MCF 10A (cell line): ENCODE data around the gene TPP2. TPM values are rescaled to one million over a fixed set of nuclear protein-coding genes. Genes with fewer than 3 reads are reported as not detected.
A peak's percentile ranks its signal among the peaks of the same experiment; 100 is the strongest.

Source experiments
- BruUV-seq: library from RNA; stranded (reverse); fragments of 400-500 nt; replicated peaks from 2 replicates; lab custom pipeline; 2021; lab: Mats Ljungman, UMichigan
- CTCF ChIA-PET: fragments of 300-600 bp; sonication (Branson Sonifier 250); formaldehyde crosslinking; extraction: SDS; loops from one replicate; lab custom pipeline; 2021; ENCODE audit warnings: antibody characterized with exemption, inconsistent platforms; lab: Yijun Ruan, JAX
- POLR2A ChIA-PET: fragments of 300-600, 350-650 bp; sonication (Branson Sonifier 250); formaldehyde crosslinking; extraction: SDS; loops from one replicate; lab custom pipeline; 2020; ENCODE audit warnings: antibody characterized with exemption, inconsistent platforms; lab: Yijun Ruan, JAX
- DNase-seq: peaks from one replicate; pipeline ENCODE4 v3.0.0-alpha.2; 2018; ENCODE audit not compliant: unreplicated experiment
- H3K27ac Mint-ChIP-seq: one replicate; pipeline ENCODE4 v1.8.0; 2022; ENCODE audit warnings: mild to moderate bottlenecking, low read depth, mixed read lengths; ENCODE audit not compliant: unreplicated experiment
- H3K27me3 Mint-ChIP-seq: one replicate; pipeline ENCODE4 v1.8.0; 2022; ENCODE audit warnings: mixed read lengths; ENCODE audit not compliant: insufficient read depth, unreplicated experiment
- H3K36me3 Mint-ChIP-seq: one replicate; pipeline ENCODE4 v1.8.0; 2022; ENCODE audit warnings: mild to moderate bottlenecking, moderate library complexity, mixed read lengths; ENCODE audit not compliant: insufficient read depth, unreplicated experiment
- H3K4me1 Mint-ChIP-seq: one replicate; pipeline ENCODE4 v1.8.0; 2022; ENCODE audit warnings: mixed read lengths; ENCODE audit not compliant: insufficient read depth, unreplicated experiment
- H3K4me3 Mint-ChIP-seq: one replicate; pipeline ENCODE4 v1.8.0; 2022; ENCODE audit warnings: mild to moderate bottlenecking, moderate library complexity, mixed read lengths; ENCODE audit not compliant: unreplicated experiment
- H3K9me3 Mint-ChIP-seq: one replicate; pipeline ENCODE4 v1.8.0; 2022; ENCODE audit warnings: mixed read lengths; ENCODE audit not compliant: unreplicated experiment
- intact Hi-C: fragments of 100-400 bp; cut with micrococcal nuclease; formaldehyde crosslinking; loops from 2 replicates; pipeline ENCODE4 v1.14.1; 2022
- total RNA-seq: library from RNA; stranded (reverse); gene quantifications from 2 replicates; pipeline ENCODE4 v1.2.3, GENCODE V29; 2022
- TF ChIP-seq, protein P1 (sequence below): fragments of 200-600 bp; IDR thresholded peaks from one replicate; pipeline ENCODE4 v1.8.0; 2022; ENCODE audit warnings: antibody characterized with exemption, mild to moderate bottlenecking; ENCODE audit not compliant: unreplicated experiment

Gene TPP2
- total RNA-seq, 1 experiment from 2014 or later: 44.2 TPM

DNA sequence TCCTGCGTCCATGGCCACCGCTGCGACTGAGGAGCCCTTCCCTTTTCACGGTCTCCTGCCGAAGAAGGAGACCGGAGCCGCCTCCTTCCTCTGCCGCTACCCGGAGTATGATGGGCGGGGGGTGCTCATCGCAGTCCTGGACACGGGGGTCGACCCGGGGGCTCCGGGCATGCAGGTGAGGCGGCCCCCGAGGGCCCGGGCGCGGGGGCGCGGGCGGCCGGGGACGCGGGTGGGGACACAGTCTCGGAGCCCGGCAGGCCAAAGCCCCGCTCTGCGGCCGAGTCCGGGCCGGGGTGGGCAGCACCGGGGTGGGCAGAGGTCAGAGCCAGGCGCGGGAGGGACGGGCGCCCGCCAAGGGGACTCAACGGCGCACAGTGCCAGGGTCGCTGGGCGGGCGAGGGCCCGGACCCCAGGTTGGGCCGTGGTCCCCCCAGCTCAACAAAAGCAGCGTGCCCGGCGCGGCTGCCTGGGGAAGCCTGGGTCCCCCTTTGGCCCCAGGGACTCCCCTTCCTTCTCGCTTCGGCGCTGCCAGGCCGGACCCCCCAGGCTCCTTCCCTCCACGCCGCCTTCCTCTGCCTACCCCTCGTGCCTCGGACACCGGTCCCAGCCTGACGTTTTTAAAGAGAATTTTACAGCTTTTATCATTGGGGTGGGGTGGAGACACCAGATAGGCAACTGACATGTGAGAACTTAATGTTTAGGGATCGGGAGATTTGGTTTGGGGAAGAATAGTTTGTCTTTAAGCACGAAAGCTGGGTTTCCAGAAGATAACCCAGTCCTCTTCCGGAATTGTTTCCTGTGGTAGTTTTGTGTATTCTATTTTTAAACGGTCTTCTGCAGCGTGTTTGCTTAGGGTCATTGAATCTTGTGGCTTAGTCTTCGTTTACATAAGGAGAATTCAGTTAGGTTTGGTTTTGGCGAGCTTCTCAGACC lies 509 bp downstream of the TPP2 start:
- DNase-seq: peak; percentile 17
- POLR2A ChIA-PET: interaction anchor here (0.6 to 8.3 kb wide), 37 partner anchors 8 to 400 kb away, joined by 3 to 156 read pairs (median 5); partner anchors contain the start of genes BIVM, ERCC5, POGLUT2 and TEX30
- Mint-ChIP-seq H3K27ac (peak overlapping the region; percentile 96), H3K9me3 (no peaks in the 10 kb centered on the region), H3K4me1 (peaks cover 40% of the 10 kb centered on the region), H3K4me3 (peak overlapping the region; percentile 82), H3K36me3 (peaks cover 12% of the 10 kb centered on the region), H3K27me3 (no peaks in the 10 kb centered on the region)
- intact Hi-C loops: loop anchor here (2.0 kb wide), 1 partner anchor 176 kb away; the partner anchor contains the start of gene TEX30
- no TSS peak for BruUV-seq
- CTCF ChIA-PET: interaction anchor here (0.7 to 1.8 kb wide), 3 partner anchors 127 to 251 kb away, joined by 3 to 6 read pairs (median 3); no protein-coding TSS in a partner anchor
- TF ChIP-seq, protein P1, sequence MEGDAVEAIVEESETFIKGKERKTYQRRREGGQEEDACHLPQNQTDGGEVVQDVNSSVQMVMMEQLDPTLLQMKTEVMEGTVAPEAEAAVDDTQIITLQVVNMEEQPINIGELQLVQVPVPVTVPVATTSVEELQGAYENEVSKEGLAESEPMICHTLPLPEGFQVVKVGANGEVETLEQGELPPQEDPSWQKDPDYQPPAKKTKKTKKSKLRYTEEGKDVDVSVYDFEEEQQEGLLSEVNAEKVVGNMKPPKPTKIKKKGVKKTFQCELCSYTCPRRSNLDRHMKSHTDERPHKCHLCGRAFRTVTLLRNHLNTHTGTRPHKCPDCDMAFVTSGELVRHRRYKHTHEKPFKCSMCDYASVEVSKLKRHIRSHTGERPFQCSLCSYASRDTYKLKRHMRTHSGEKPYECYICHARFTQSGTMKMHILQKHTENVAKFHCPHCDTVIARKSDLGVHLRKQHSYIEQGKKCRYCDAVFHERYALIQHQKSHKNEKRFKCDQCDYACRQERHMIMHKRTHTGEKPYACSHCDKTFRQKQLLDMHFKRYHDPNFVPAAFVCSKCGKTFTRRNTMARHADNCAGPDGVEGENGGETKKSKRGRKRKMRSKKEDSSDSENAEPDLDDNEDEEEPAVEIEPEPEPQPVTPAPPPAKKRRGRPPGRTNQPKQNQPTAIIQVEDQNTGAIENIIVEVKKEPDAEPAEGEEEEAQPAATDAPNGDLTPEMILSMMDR: no peak

DNA sequence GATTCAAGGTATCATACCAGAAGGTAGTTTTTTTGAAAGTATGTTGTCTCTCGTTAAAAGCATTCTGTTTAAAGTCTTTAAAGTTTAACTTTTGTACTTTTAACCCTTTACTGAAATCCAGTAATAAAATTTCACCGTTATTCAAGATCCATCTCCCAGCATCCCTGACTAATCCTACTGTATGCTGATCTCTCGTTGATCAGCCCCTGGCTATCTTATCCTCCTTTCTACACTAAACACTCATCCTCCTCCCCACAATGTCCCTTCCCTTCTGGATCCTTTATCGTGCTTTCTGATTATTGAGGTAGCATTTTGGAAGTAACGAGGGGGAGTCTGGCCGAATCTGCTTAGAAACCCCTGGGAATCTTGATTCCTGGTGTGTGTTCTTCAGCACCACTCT lies 1.3 kb downstream of the TPP2 start:
- BruUV-seq: TSS peak; percentile 46
- TF ChIP-seq, protein P1: no peak
- ChIA-PET CTCF (interaction anchor here (0.6 to 1.8 kb wide), 2 partner anchors 127 to 1119 kb away, joined by 4 to 6 read pairs; no protein-coding TSS in a partner anchor), POLR2A (interaction anchor here (0.7 to 8.3 kb wide), 20 partner anchors 8 to 250 kb away, joined by 3 to 156 read pairs (median 4); partner anchors contain the start of genes BIVM, ERCC5, POGLUT2 and TEX30)
- H3K27me3 Mint-ChIP-seq: no peaks in the 10 kb centered on the region
- no peaks in the 10 kb centered on the region for H3K9me3 Mint-ChIP-seq
- peaks cover 12% of the 10 kb centered on the region for H3K36me3 Mint-ChIP-seq
- DNase-seq: peak; percentile 16
- peak overlapping the region; percentile 96 for H3K27ac Mint-ChIP-seq
- intact Hi-C loops: no loop called here
- peaks cover 40% of the 10 kb centered on the region for H3K4me1 Mint-ChIP-seq
- peak overlapping the region; percentile 82 for H3K4me3 Mint-ChIP-seq

DNA sequence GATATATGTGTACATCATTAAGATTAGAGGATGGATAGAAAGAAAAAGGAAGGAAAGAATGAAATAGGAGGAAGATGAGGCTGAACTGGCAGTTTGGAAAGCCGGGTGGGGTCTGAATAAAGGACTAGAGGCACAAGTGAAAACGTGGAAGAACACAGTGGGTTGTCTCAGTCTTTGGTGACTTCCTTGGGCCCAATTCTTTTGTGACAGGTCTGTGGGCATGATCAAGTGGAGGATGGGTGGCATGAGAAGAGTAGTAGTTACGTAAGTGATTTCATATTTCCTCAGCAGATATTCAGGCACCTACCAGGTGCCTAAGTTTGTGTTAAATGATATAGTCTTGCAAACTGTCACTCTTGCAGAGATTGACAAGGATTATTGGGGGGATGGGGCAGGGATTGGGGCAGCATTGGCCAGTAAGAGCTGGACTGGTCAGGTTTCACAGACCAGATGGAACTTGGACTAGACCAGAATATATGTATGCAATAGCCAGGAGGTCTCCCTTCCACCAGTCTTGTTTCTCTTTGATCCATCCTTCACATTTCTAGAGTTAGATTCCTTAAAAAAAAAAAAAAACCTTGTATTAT lies 2.7 kb downstream of the TPP2 start:
- H3K36me3 Mint-ChIP-seq: peaks cover 17% of the 10 kb centered on the region
- no peak for DNase-seq
- no TSS peak for BruUV-seq
- ChIA-PET POLR2A (interaction anchor here (0.6 kb wide), 1 partner anchor 240 kb away, joined by 3 read pairs; no protein-coding TSS in a partner anchor), CTCF (interaction anchor here (1.8 kb wide), 1 partner anchor 125 kb away, joined by 6 read pairs; no protein-coding TSS in a partner anchor)
- H3K27ac Mint-ChIP-seq: no peak overlapping the region
- H3K9me3 Mint-ChIP-seq: no peaks in the 10 kb centered on the region
- H3K27me3 Mint-ChIP-seq: no peaks in the 10 kb centered on the region
- TF ChIP-seq, protein P1: no peak
- H3K4me3 Mint-ChIP-seq: no peak overlapping the region
- intact Hi-C loops: no loop called here
- peaks cover 44% of the 10 kb centered on the region for H3K4me1 Mint-ChIP-seq
